Colon (tissue), 2 donors: ENCODE data around the gene HTRA2.
"Not testable (repeated sequence)": the region's sequence is repeated elsewhere in the genome, so short reads cannot be mapped to it uniquely, and the experiment has no call there.

ENCODE experiments used
- FAIRE-seq: peaks from 2 replicates; lab custom pipeline; 2012; peaks lifted over from hg19 to GRCh38; lab: Jason Lieb, UNC
- donor health status: control.
- donor health status: control.

The HTRA2 gene

GRCh38 chr2:74542978-74543377 lies 13.2 kb downstream of the HTRA2 start:
- no peak for FAIRE-seq

DNA sequence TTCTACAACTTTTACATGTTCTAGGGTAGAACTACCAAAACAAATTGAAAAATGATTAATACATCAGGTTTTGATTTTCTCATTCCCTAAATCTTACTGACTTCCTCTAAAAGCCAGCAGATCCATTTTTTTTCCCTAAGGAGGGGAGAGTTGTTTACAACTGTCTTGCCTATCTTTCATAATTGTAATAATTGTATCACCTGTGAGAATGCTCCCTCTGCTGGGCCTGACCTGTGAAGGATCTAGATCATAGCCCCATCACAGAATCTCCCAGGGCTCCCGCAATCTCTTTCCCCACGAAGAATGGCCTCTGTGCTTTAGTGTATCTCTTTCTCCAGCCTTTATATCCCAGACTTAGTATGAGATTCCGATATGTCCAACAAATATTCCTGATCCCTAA lies 14.9 kb downstream of the HTRA2 start:
- no peak for FAIRE-seq

DNA sequence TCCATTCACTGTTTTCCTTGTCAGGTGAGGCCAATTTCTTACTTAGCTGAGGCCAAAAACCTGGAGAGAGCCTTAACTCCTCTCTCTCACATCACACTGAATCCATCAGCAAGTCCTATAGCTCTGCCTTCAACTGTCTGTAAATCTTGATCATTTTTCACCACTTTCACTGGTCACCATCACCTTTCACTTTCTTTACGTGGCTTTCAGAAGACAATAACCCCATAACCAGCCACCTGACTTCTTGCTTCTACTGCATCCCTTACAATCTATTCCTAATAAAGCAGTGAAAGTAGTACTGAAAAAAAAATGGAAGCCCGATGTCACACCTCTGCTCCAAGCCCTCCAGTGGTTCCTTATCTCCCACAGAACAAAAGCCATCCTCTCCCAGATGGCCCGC lies 16.3 kb downstream of the HTRA2 start:
- no peak for FAIRE-seq

- no peak for FAIRE-seq
Observed at GRCh38 chr2:74548285-74548899, 18.7 kb downstream of the HTRA2 start.

GRCh38 chr2:74548900-74549826 lies 19.4 kb downstream of the HTRA2 start:
- no peak for FAIRE-seq

GRCh38 chr2:74550231-74550630 lies 20.5 kb downstream of the HTRA2 start:
- FAIRE-seq, result no peak

GRCh38 chr2:74551530-74551929 lies 21.8 kb downstream of the HTRA2 start:
- FAIRE-seq, result no peak

DNA sequence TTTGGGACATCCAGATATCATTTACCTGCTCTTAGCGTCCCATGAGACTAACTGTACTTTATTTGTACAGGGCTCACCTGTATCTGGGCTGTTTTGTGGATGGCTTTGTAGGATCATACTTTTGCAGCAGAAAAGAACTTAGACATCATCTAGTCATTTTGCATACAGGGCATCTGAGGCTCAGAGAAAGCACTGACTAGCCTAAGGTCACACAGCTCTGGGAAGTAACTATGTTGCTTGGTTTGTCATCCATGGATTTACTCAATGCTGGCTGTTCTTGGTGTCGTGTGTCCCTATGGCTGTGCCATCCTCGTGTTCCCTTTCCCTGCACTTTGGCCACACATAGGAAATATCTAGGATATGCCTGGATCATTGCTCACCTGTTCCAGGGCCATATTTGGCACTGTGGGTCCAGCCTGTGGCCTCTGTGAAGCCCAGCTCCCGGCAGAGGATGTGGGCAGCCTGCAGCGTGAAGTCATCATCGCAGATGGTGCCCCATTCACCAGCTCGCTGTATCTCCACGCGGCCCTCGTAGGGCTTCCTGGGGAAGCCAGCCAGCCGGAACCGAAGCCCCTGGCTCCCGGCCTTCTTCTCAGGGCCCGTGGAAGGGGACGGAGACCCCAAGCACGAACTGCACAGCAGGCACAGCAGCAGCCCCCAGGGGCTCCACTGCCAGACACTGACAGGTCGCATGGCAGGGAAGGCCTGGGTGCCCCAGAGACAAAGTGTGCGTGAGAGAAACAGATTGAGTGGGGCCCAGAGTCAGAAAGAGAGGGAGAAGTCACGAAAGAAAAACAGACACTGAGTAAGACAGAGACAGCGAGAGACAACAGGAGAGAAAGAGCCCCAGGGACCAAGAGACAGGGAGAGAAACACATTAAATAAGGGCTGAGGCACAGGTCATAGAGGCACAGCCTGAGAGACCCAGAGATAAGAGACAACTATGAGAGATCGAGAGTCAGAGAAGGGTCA lies 22.5 kb downstream of the HTRA2 start:
- no peak for FAIRE-seq

DNA sequence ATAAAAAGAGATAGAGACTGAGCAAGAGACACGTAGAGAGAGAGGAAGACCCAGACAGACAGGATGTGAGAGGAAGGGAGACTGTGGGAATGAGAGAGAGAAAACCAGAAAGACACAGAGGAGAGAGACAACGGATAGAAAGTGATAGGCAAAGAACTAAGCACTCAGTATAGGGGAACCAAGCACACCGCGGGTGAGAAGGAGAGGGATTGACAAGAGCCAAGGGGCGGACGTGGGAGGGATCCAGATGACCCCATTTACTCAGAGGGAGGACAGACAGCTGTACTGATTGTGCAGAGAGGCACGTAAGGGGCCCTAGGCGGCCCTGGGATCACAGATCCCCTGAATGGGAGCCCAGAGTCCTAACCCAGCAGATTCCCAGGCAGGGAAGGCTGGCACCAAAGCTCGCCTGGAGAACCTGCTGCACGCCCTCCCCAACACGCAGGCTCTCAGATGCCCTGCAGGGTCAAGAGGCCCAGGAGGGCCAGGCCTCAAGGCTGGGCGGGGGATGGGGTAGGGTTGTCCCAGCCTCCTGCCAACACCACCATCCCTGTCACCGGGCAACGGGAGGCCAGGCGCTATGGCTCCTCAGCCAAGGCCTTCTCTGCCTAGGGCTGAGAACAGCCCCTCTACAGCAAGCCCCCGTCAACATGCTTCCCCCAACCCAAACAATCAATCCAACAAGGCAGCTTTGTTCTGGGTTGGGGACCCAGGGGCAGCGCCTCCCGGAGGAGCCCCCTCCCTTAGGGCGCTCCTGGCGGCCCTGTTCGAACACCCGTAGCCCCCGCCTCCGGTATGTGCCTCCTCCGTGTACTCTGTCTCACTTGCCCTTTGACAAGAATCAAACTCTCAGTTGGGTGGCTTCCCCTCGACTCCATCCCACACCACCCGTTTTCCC lies 23.4 kb downstream of the HTRA2 start:
- FAIRE-seq, result no peak

- no peak for FAIRE-seq
Observed at GRCh38 chr2:74553892-74554819, 24.4 kb downstream of the HTRA2 start, which contains the start of the genes DOK1 and LOXL3. Gene DOK1, plus strand, starts transcription at chr2:74554720. Its CDS starts 35 bp downstream, at chr2:74554755. Gene LOXL3, minus strand, starts transcription at chr2:74553942. Its CDS starts 1,308 bp downstream, at chr2:74552634.

- FAIRE-seq, result no peak
Observed at GRCh38 chr2:74554820-74555531, 25.2 kb downstream of the HTRA2 start.

DNA sequence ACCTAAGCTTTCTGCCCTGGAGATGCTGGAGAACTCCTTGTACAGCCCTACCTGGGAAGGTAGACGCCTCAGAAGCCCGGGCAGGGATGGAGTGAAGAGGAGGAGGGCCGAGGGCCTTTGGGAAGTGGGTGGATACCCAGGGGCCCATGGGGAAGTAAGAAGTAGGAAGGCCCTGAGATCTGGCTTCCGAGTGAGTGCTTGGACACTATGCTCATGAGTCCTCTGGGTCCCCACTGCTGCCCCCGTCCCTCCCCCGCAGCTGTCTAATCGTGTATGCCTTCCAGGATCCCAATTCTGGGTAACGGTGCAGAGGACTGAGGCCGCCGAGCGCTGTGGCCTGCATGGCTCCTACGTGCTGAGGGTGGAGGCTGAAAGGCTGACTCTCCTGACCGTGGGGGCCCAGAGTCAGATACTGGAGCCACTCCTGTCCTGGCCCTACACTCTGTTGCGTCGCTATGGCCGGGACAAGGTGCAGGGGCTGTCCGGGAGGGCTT lies 25.9 kb downstream of the HTRA2 start:
- no peak for FAIRE-seq

DNA sequence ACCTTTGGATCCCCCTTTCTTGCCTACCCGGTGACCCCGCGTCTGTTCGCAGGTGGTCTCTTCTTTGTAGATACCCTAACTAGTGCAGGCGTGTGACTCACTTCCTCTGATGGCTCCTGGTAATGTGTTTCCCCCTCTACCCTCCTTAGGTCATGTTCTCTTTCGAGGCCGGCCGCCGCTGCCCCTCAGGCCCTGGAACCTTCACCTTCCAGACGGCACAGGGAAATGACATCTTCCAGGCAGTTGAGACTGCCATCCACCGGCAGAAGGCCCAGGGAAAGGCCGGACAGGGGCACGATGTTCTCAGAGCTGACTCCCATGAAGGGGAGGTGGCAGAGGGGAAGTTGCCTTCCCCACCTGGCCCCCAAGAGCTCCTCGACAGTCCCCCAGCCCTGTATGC lies 26.4 kb downstream of the HTRA2 start:
- no peak for FAIRE-seq

DNA sequence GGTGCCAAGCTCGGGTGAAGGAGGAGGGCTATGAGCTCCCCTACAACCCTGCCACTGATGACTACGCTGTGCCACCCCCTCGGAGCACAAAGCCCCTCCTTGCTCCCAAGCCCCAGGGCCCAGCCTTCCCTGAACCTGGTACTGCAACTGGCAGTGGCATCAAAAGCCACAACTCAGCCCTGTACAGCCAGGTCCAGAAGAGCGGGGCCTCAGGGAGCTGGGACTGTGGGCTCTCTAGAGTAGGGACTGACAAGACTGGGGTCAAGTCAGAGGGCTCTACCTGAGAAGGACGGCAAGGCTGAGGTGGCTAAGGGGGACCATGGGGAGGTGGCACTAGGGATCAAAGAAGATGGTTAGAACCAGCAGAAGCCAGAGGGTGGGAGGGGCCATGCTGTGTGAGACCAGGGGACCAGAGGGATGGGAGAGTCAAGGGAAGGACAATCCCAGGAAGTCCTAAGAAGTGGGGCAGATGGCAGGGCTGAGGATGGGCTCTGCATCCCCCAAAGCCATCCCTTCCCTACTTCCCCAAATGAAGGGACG lies 27.2 kb downstream of the HTRA2 start:
- no peak for FAIRE-seq

DNA sequence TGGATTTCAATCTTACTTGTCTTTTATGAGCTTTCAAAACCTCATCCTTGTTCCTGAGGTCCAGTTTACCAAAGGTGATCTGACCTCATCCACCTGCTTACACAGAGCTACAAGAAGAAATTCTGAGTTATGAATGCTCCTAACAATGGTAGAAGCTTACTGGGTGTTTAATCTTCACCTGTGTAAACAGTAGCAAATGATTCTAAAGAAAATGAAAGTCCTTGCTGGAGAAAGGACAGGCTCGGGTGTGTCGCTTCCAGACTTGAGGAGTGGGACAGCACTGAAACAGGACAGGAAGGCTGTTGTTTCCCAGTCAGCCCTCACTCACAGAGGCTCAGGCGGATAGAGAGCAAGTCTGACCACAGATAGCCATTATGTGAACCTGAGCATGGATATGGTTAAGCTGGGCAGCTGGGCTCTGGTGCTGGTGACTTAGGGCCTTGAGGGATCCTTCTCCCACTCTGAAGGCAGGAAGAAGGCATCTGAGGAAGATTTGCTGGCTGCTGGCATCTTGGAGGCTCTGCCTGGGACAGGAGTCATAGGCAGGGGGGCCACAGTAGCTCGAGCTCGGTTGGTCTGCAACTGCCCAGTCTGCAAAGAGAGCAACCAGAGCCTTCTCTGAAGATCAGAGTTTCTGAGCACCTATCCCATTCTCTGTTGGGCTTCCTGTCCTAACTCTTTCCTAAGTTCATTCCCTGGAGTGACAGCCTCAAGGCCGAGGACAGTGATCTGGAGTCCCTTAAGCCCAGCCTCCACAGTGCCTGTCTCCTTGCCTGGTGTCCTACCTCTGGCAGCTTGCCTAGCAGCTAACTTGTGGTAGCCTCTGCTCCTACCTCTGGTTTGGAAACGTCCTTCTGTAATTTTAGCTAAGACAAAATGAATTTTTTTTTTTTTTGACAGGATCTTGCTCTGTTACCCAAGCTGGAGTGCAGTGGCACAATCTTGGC lies 28.8 kb downstream of the HTRA2 start:
- no peak for FAIRE-seq

DNA sequence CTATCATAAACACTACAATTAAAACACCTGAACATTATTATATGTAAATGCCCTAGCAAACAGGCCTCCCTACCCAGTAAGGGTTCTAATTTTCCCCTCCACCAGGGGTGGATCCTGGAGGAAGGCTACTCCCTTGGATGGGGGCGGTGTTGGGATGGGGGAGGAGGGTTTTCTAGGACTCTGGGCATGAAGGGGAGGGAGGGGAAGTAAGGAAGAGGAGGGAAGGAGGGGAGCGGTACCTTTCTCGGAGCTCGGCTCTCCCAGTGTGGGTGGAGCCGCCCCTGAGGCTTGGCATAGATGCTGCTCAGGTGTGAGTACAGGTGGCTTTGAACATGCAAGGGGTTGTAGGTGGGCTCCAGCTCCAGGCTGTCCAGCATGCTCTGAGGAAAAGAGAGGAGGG lies 30.2 kb downstream of the HTRA2 start:
- no peak for FAIRE-seq

GRCh38 chr2:74560591-74560990 lies 30.9 kb downstream of the HTRA2 start:
- FAIRE-seq, result no peak

DNA sequence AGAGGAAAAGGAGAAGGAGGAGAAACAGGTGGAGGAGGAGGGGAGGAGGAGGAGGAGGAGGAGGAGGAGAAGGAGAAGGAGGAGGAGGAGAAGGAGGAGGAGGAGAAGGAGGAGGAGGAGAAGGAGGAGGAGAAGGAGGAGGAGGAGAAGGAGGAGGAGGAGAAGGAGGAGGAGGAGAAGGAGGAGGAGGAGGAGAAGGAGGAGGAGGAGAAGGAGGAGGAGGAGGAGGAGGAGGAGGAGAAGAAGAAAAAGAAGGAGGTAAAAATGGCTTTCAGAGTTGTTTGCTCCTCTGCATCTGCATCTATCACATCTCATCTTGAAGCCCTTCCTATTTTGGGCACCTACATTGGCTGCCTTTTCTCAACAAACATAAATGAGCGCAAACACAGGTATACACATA lies 31.3 kb downstream of the HTRA2 start:
- FAIRE-seq, result not testable (repeated sequence)
